Ureter (tissue), 1 donor: ENCODE results near the gene KIR3DL3. TPM values are rescaled to one million over a fixed set of nuclear protein-coding genes. Genes with fewer than 3 reads are reported as not detected.
"Not testable (repeated sequence)": the region's sequence is repeated elsewhere in the genome, so short reads cannot be mapped to it uniquely, and the experiment has no call there.

ENCODE experiments used
- DNase-seq: peaks from one replicate; pipeline ENCODE4 v3.0.0-alpha.2; 2020; ENCODE audit warnings: low spot score
- total RNA-seq: library from RNA; stranded (reverse); gene quantifications from one replicate; pipeline ENCODE4 v1.2.4, GENCODE V29; 2023
- donor health status: DM: yes; HTN: yes; CAD: no.

KIR3DL3 gene
- total RNA-seq, 1 donor from 2014 or later: not detected

- DNase-seq: not testable (repeated sequence)
Measured at GRCh38 chr19:54778896-54779295, 54.7 kb downstream of the KIR3DL3 start.

DNA sequence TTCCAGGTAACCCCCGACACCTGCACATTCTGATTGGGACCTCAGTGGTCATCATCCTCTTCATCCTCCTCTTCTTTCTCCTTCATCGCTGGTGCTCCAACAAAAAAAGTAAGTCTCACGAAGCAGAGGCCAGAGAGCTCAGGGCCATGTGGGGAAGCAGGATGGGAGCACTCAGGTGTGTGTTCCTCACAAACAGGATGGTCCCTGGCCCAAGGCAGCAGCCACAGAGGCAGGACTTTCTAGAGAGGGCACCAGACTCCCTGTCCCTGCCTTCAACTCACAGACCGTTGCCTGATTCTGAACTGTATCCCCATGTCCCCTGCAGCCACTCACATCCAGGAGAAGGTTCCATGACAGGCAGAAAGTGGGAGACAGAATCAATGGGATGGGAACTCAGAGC lies 58.7 kb downstream of the KIR3DL3 start:
- DNase-seq: not testable (repeated sequence)

Other genes starting within 250 kb of the KIR3DL3 start
- not detected for gene LAIR2, start 221.6 kb upstream of the KIR3DL3 start, total RNA-seq
- gene LILRA2, start 150.7 kb upstream of the KIR3DL3 start, total RNA-seq: 2.2 TPM
- 0.34 TPM for gene LILRA1, start 130.8 kb upstream of the KIR3DL3 start, total RNA-seq
- 2.7 TPM for gene LILRB1, start 94.0 kb upstream of the KIR3DL3 start, total RNA-seq
- 3.1 TPM for gene LILRB4, start 61.5 kb upstream of the KIR3DL3 start, total RNA-seq
- not detected for gene KIR2DL3, start 14.1 kb downstream of the KIR3DL3 start, total RNA-seq
- not detected for gene KIR2DL1, start 45.4 kb downstream of the KIR3DL3 start, total RNA-seq
- gene KIR2DL4, start 79.2 kb downstream of the KIR3DL3 start, total RNA-seq: 0.39 TPM
- not detected for gene KIR3DL1, start 92.0 kb downstream of the KIR3DL3 start, total RNA-seq
- gene KIR2DS4, start 108.2 kb downstream of the KIR3DL3 start, total RNA-seq: not detected
- gene KIR3DL2, start 126.0 kb downstream of the KIR3DL3 start, total RNA-seq: not detected
- gene FCAR, start 149.8 kb downstream of the KIR3DL3 start, total RNA-seq: 0.39 TPM
- not detected for gene NCR1, start 181.7 kb downstream of the KIR3DL3 start, total RNA-seq
- not detected for gene NLRP7, start 223.1 kb downstream of the KIR3DL3 start, total RNA-seq
- 75.1 TPM for gene NLRP2, start 241.9 kb downstream of the KIR3DL3 start, total RNA-seq